ENCODE data around the gene TTLL11.

TTLL11 gene

DNA sequence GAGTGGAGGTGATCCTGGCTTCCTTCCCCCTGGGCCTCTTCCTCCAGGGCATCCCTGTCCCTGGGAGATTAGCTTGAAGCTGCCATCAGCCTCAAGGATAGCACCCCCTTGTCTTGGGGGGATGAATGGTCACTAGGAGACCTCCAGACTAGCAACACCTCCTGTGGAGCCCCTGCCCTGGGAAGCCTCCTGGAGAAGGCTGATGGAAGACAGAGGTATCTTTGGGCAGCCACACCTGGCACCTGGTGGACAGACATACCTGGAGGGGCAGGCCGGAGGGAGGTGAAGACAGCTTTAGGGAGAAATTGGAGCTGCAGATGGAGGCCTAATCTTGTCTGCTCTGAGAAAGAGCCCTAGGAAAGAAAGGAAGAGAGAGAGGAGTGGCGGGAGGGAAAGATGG is 9.0 kb upstream of the TTLL11 start:
- no peak overlapping the region for H3K27ac ChIP-seq
- no peak overlapping the region for H3K4me3 ChIP-seq (ENCODE audit: low read depth, low read length)
- no peaks in the 10 kb centered on the region for H3K9me3 ChIP-seq (ENCODE audit: severe bottlenecking)
- TF ChIP-seq CTCF (IDR thresholded peaks at IDR 0.05; ENCODE audit: low read depth, low read length) = no peak
- H3K27me3 ChIP-seq (ENCODE audit: insufficient read depth, low read depth, severe bottlenecking) = no peaks in the 10 kb centered on the region
- no peaks in the 10 kb centered on the region for H3K36me3 ChIP-seq
- no peak for DNase-seq

GRCh38 chr9:122100756-122101155 is 7.6 kb upstream of the TTLL11 start:
- no peak for TF ChIP-seq CTCF (IDR thresholded peaks at IDR 0.05; ENCODE audit: low read depth, low read length)

DNA sequence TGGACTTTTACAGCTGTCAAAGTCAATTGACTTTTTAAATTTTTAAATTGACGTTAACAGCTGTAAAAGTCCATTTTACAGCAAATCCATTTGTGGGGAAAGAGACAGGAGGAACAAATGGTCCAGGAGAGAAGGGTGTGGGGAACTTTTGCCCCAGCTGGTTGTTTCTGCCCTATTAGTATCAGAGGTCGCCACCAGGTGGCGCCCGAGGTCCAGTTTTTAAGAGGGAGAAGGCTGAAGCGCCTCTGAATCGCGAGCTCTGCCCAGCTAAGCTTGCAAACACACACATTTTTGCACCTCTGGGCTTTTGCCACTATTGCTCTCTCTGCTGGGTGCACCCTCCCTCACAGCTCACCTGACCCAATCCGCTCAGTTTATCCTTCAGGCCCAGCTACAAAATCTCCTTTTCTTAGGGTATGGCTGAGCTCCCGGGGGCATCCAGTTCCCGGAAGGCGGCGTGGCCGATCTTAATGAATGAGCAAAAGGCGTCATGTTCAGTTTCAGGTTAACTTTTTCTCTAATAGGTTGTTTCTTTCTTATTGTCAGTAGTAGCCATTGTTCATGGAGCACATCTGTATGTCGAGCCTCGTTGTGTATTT is 6.3 kb upstream of the TTLL11 start:
- Histone ChIP-seq H3K27ac (no peak overlapping the region), H3K36me3 (no peaks in the 10 kb centered on the region), H3K9me3 (ENCODE audit: severe bottlenecking) (no peaks in the 10 kb centered on the region), H3K27me3 (ENCODE audit: insufficient read depth, low read depth, severe bottlenecking) (no peaks in the 10 kb centered on the region), H3K4me3 (ENCODE audit: low read depth, low read length) (no peak overlapping the region)
- TF ChIP-seq CTCF (IDR thresholded peaks at IDR 0.05; ENCODE audit: low read depth, low read length) = peak; percentile 83
- peak; percentile 87 for DNase-seq

More at GRCh38 chr9:122100756-122101155, 7.6 kb upstream of the TTLL11 start:
- H3K27me3 ChIP-seq (ENCODE audit: insufficient read depth, low read depth, severe bottlenecking) = no peaks in the 10 kb centered on the region
- H3K36me3 ChIP-seq = no peaks in the 10 kb centered on the region
- no peaks in the 10 kb centered on the region for H3K9me3 ChIP-seq (ENCODE audit: severe bottlenecking)
- H3K27ac ChIP-seq = no peak overlapping the region
- DNase-seq = no peak
- no peak overlapping the region for H3K4me3 ChIP-seq (ENCODE audit: low read depth, low read length)

- TF ChIP-seq CTCF (IDR thresholded peaks at IDR 0.05; ENCODE audit: low read depth, low read length) = no peak
Measured at GRCh38 chr9:122097679-122098315, 4.7 kb upstream of the TTLL11 start.

DNA sequence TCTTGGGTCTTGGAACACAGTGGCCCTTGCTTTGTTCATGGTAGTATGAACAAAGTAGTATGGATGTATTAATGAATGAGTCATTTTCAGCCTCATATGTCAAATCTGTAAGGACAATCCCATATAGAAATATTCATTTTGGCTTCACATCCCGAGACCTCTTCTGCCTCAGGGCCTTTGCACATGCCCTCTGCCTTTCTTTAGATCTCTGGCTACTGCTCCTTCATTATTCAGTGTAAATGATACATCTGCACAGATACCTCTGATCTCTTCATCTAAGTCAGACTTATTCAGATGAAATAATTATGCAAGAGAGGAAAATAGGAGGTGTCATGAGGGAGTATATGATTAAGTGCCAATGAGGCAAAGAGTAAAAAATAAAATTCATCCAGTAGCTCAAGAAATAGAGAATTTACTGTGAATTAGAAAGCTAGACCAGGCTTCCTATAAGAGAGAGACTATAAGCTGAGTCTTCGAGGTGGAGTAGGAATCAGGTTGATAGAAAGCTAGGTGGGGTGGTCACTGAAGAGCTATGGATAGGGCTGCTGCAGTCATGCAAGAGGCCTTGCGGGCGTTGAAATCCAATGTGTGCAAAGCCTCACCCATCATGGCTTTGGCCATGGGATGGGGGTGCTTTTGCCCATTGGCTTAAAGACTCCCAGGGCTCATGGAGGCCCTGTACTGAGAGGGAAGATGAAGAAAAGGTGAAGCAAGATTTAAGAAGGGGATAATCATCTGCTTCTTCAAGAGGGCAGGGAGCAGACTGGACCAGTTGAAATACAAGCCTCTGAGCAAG is 3.7 kb upstream of the TTLL11 start:
- no peak for DNase-seq
- no peaks in the 10 kb centered on the region for H3K36me3 ChIP-seq
- H3K27me3 ChIP-seq (ENCODE audit: insufficient read depth, low read depth, severe bottlenecking) = no peaks in the 10 kb centered on the region
- no peak overlapping the region for H3K4me3 ChIP-seq (ENCODE audit: low read depth, low read length)
- H3K9me3 ChIP-seq (ENCODE audit: severe bottlenecking) = no peaks in the 10 kb centered on the region
- no peak overlapping the region for H3K27ac ChIP-seq
- no peak for TF ChIP-seq CTCF (IDR thresholded peaks at IDR 0.05; ENCODE audit: low read depth, low read length)

More at GRCh38 chr9:122097679-122098315, 4.7 kb upstream of the TTLL11 start:
- Histone ChIP-seq H3K36me3 (no peaks in the 10 kb centered on the region), H3K27me3 (ENCODE audit: insufficient read depth, low read depth, severe bottlenecking) (no peaks in the 10 kb centered on the region), H3K27ac (no peak overlapping the region), H3K9me3 (ENCODE audit: severe bottlenecking) (no peaks in the 10 kb centered on the region), H3K4me3 (ENCODE audit: low read depth, low read length) (no peak overlapping the region)
- no peak for DNase-seq

Measured in WERI-Rb-1 (cell line).